Measurements from ENCODE around the gene LILRB3. TPM values are rescaled to one million over a fixed set of nuclear protein-coding genes. Genes with fewer than 3 reads are reported as not detected.

Gene LILRB3
- total RNA-seq, 4 donors from 2014 or later, result 7.8 to 18.8 (median 8.3) TPM; not detected in 1

GRCh38 chr19:54211235-54211634 is 11.6 kb downstream of the LILRB3 start:
- Histone ChIP-seq H3K4me3 (no peak overlapping the region), H3K27ac (peak overlapping the region in 2 of 4 donors; percentile 7 to 21), H3K27me3 (no peaks in the 10 kb centered on the region), H3K4me1 (peaks cover 27 to 46% (median 31%) of the 10 kb centered on the region in 3 donors), H3K36me3 (peaks cover 18 to 28% (median 22%) of the 10 kb centered on the region in 3 donors), H3K9me3 (no peaks in the 10 kb centered on the region)
- intact Hi-C loops (cut with DNase I), result no loop called here
- TF ChIP-seq CTCF (IDR thresholded peaks at IDR 0.05) (no peak), POLR2A (IDR thresholded peaks at IDR 0.05) (no peak)
- DNase-seq, result no peak
- WGBS, 2 donors, result 75 to 85% methylated on average over 12 of the region's 12 CpGs

GRCh38 chr19:54209811-54210494 is 12.9 kb downstream of the LILRB3 start:
- Histone ChIP-seq H3K9me3 (no peaks in the 10 kb centered on the region), H3K27me3 (no peaks in the 10 kb centered on the region), H3K36me3 (peaks cover 22 to 40% (median 31%) of the 10 kb centered on the region in 3 donors), H3K4me1 (peaks cover 27 to 59% (median 43%) of the 10 kb centered on the region in 3 donors), H3K4me3 (peak overlapping the region in 1 of 4 donors; percentile 2), H3K27ac (peak overlapping the region; percentile 26 to 92 (median 76))
- DNase-seq, result no peak
- 22 to 42% methylated on average over 10 of the region's 10 CpGs for WGBS, 2 donors
- peak in 1 of 4 donors; percentile 30 for TF ChIP-seq POLR2A (IDR thresholded peaks at IDR 0.05)
- no peak for TF ChIP-seq CTCF (IDR thresholded peaks at IDR 0.05)
- intact Hi-C loops (cut with DNase I), result no loop called here

- peaks cover 27 to 66% (median 48%) of the 10 kb centered on the region in 3 donors for H3K4me1 ChIP-seq
These were observed 13.6 kb downstream of the LILRB3 start for GRCh38 chr19:54209058-54209810.

GRCh38 chr19:54208784-54209057 is 14.1 kb downstream of the LILRB3 start:
- Histone ChIP-seq H3K27me3 (no peaks in the 10 kb centered on the region), H3K4me1 (peaks cover 27 to 71% (median 52%) of the 10 kb centered on the region in 3 donors), H3K9me3 (no peaks in the 10 kb centered on the region), H3K4me3 (peak overlapping the region in 1 of 4 donors; percentile 21), H3K27ac (peak overlapping the region; percentile 26 to 92 (median 60)), H3K36me3 (peaks cover 23 to 53% (median 31%) of the 10 kb centered on the region in 3 donors)
- DNase-seq, result no peak
- no peak for TF ChIP-seq CTCF (IDR thresholded peaks at IDR 0.05)
- no peak for TF ChIP-seq POLR2A (IDR thresholded peaks at IDR 0.05)
- 38 to 55% methylated on average over 4 to 6 of the region's 8 CpGs for WGBS, 2 donors
- intact Hi-C loops (cut with DNase I), result no loop called here

More at GRCh38 chr19:54209058-54209810, 13.6 kb downstream of the LILRB3 start:
- DNase-seq, result no peak
- intact Hi-C loops (cut with DNase I), result no loop called here
- TF ChIP-seq POLR2A (IDR thresholded peaks at IDR 0.05), result no peak
- TF ChIP-seq CTCF (IDR thresholded peaks at IDR 0.05), result no peak
- Histone ChIP-seq H3K36me3 (peaks cover 22 to 48% (median 31%) of the 10 kb centered on the region in 3 donors), H3K9me3 (no peaks in the 10 kb centered on the region), H3K27ac (peak overlapping the region; percentile 26 to 92 (median 76)), H3K27me3 (no peaks in the 10 kb centered on the region), H3K4me3 (peak overlapping the region in 1 of 4 donors; percentile 21)
- WGBS, 2 donors, result 44 to 50% methylated on average over 2 to 4 of the region's 24 CpGs

All from esophagus squamous epithelium (tissue), 5 donors.